ENCODE results near the gene CAPG. TPM values are rescaled to one million over a fixed set of nuclear protein-coding genes. Genes with fewer than 3 reads are reported as not detected.
A peak's percentile ranks its signal among the peaks of the same experiment; 100 is the strongest.

Gene CAPG
- total and polyA plus RNA-seq, 9 of the 15 experiments (the other 6 are each of a cell fraction or from before 2014, with no cell fraction given), result 10.6 to 90.4 (median 56.0) TPM

- no peak for TF ChIP-seq ARID3A (IDR thresholded peaks at IDR 0.05; ENCODE audit: borderline replicate concordance, low read depth, low read length)
- TF ChIP-seq HDAC6 (IDR thresholded peaks at IDR 0.05; ENCODE audit: low read depth, low read length), result no peak
- TF ChIP-seq MBD1 (CRISPR knock-in tag; IDR thresholded peaks at IDR 0.05), result no peak
- no peak for TF ChIP-seq ASH1L (IDR thresholded peaks at IDR 0.05; ENCODE audit: borderline replicate concordance, low read depth, partially characterized antibody)
- no peak for TF ChIP-seq HMGN3 (IDR thresholded peaks at IDR 0.05; ENCODE audit: borderline replicate concordance, extremely low read depth, insufficient read length, low read depth, low read length)
- TF ChIP-seq ZNF695 (CRISPR knock-in tag; IDR thresholded peaks at IDR 0.05), result 0 out of 2 replicates have a peak, but pooled peaks have one; percentile 53
- no peak for TF ChIP-seq TEAD4 (IDR thresholded peaks at IDR 0.05; ENCODE audit: low read length)
- TF ChIP-seq TEAD4 (CRISPR knock-in tag; IDR thresholded peaks at IDR 0.05; ENCODE audit: borderline replicate concordance), result no peak
- TF ChIP-seq MECOM (CRISPR knock-in tag; IDR thresholded peaks at IDR 0.05), result peak; percentile 39; the same call in 1 of the 2 replicates
- TF ChIP-seq ZBTB33 (CRISPR knock-in tag; IDR thresholded peaks at IDR 0.05), result no peak
- TF ChIP-seq KHSRP (IDR thresholded peaks at IDR 0.05), result no peak
- TF ChIP-seq RUNX1 (IDR thresholded peaks at IDR 0.05; ENCODE audit: low read depth), result no peak
- no peak for TF ChIP-seq RFX1 (IDR thresholded peaks at IDR 0.05)
- peak; percentile 78 for TF ChIP-seq GATAD2A (IDR thresholded peaks at IDR 0.05)
- peak; percentile 72; the same call in 1 of the 2 replicates for TF ChIP-seq MTA3 (IDR thresholded peaks at IDR 0.05; ENCODE audit: borderline replicate concordance)
- TF ChIP-seq MBD2 (IDR thresholded peaks at IDR 0.05; ENCODE audit: borderline replicate concordance, low read depth), result no peak
- TF ChIP-seq RB1 (IDR thresholded peaks at IDR 0.05; ENCODE audit: low read depth), result peak; percentile 94
- TF ChIP-seq ELF4 (CRISPR knock-in tag; IDR thresholded peaks at IDR 0.05), result peak; percentile 74; the same call in 1 of the 2 replicates
- TF ChIP-seq, protein P1, sequence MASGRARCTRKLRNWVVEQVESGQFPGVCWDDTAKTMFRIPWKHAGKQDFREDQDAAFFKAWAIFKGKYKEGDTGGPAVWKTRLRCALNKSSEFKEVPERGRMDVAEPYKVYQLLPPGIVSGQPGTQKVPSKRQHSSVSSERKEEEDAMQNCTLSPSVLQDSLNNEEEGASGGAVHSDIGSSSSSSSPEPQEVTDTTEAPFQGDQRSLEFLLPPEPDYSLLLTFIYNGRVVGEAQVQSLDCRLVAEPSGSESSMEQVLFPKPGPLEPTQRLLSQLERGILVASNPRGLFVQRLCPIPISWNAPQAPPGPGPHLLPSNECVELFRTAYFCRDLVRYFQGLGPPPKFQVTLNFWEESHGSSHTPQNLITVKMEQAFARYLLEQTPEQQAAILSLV (tag; IDR thresholded peaks at IDR 0.05), result peak; percentile 57; the same call in 1 of the 2 replicates
- TF ChIP-seq ZNF347 (CRISPR knock-in tag; IDR thresholded peaks at IDR 0.05; ENCODE audit: low read depth), result no peak
- TF ChIP-seq, protein P2, sequence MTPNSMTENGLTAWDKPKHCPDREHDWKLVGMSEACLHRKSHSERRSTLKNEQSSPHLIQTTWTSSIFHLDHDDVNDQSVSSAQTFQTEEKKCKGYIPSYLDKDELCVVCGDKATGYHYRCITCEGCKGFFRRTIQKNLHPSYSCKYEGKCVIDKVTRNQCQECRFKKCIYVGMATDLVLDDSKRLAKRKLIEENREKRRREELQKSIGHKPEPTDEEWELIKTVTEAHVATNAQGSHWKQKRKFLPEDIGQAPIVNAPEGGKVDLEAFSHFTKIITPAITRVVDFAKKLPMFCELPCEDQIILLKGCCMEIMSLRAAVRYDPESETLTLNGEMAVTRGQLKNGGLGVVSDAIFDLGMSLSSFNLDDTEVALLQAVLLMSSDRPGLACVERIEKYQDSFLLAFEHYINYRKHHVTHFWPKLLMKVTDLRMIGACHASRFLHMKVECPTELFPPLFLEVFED (CRISPR knock-in tag; conservative IDR thresholded peaks at IDR 0.05), result 0 out of 2 replicates have a peak, but pooled peaks have one; percentile 68
These were observed 10.5 kb upstream of the CAPG start (continued) for GRCh38 chr2:85420536-85421259.
